Erythroblast (primary cell): Measurements from ENCODE around the gene FUBP1.

Source experiments
- GATA1 ChIP-seq: IDR thresholded peaks from 2 replicates; pipeline ENCODE4 v1.6.1; 2011; ENCODE audit warnings: low read depth, mild to moderate bottlenecking, control low read depth, low read length, moderate library complexity
- POLR2A ChIP-seq: IDR thresholded peaks from 2 replicates; pipeline ENCODE4 v1.6.1; 2011; ENCODE audit warnings: mild to moderate bottlenecking, low read length

GRCh38 chr1:77996734-77997133 lies 17.9 kb upstream of the FUBP1 start:
- TF ChIP-seq POLR2A (no peak), GATA1 (no peak)
